Midbrain (tissue), 1 donor: Measurements from ENCODE around the gene KIF21B.
A peak's percentile ranks its signal among the peaks of the same experiment; 100 is the strongest.

Source experiments
- DNase-seq: peaks from one replicate; lab custom pipeline; 2025; lab: John Stamatoyannopoulos, UW

Gene KIF21B

DNA sequence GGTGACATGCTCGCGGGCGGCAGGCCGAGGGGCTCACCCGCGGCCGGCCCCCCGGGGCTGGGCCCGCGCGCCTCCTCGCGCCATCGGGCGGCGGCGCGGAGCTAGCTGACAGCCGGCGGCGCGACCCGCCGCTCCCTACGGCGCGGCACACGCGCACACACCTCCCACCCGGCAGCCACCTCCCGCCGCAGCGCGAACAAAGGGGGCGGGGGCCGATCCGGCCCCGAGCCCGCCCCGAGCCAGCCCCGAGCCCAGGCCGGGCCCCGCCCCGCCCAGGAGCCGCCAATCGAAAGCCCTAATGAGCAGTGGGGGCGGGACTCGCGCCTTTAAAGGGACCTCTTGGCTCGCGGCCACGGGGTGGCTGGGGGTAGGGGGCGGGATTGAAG is at the start of gene KIF21B:
TSS of gene KIF21B (minus strand) at position 198 of the 386 bp plus-strand sequence. CDS start 331 bp downstream, outside the sequence.
- peak; percentile 82 for DNase-seq

DNA sequence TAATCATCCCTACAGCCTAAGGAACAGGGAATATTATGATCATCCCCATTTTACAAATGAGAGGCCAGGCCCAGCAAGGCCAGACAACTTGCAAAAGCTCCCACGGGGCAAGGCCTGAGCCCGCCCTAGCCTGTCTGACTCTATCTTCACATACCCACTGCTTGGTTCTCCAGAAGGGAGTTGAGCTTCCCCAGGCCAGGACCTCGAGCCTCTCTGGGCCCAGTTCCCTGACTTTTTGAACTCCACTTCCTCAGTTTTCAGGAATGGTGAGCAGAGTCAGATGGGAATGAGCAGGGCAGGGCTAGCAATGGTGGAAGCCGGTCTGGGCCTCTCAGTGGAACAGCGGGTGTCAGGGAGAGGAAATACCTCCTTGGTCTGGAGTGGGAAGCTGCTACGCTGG is 49.4 kb upstream of the KIF21B start:
- no peak for DNase-seq

GRCh38 chr1:201072149-201072548 is 48.6 kb upstream of the KIF21B start:
- DNase-seq, result no peak

DNA sequence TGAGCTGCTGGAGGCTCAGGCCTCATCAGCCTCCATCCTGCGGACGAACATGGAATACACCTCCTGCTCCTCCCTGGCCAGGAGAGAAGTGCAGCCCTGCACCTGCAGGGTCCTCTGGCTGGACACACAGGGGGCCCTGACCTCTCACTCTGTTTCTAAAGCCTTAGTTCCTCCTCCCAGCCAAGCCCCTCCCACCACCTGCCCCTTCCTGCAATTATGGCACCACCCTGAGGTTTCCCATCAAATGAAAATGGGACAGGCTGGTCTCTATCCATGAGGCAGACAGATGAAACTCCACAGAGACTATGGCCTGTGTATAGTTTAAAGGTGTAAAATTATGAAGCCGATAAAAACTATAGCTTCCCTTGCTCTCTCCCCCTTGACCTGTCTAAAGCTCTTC is 46.1 kb upstream of the KIF21B start:
- DNase-seq, result no peak

DNA sequence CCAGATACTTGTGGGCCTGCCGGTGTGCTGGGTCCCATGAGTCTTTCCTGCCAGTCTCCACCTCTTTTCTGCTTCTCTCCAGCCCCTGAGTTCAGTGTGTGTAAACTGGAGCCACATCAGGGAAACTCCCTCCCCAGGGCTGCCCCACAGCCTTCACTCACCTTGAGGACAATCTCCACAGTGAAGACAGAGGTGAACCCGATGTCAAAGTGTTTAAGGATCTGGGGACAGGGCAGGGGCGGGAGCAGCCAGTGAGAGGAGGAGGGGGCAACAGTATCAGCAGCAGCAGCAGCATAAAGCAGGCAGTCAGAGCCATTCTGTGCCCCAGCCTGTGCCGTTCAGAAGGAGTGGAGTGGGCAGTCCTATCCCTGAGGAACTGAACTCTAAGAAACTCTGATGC is 45.5 kb upstream of the KIF21B start:
- DNase-seq, result no peak

GRCh38 chr1:201066986-201067385 is 43.5 kb upstream of the KIF21B start:
- DNase-seq, result no peak

DNA sequence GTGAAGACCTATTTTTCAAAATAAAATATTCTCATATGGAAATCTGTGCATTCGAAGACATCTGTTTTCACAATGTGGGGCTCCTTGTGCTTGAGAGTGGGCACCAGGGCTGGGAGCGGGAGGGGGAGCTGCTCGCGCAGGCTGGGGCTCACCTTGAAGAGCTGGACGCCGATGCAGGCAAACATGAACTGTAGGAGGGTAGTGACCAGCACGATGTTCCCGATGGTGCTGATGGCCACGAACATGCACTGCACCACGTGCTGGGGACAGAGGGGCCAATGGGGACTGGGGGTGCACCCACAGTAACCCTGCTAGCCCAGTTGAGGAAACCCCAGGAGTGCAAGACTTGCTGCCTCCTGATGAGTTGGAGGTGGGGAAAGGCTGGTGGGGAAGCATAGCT is 42.2 kb upstream of the KIF21B start:
- no peak for DNase-seq

- no peak for DNase-seq
Observed at GRCh38 chr1:201064806-201065205, 41.3 kb upstream of the KIF21B start.

- no peak for DNase-seq
Observed at GRCh38 chr1:201063145-201063544, 39.6 kb upstream of the KIF21B start.

- no peak for DNase-seq
Observed at GRCh38 chr1:201062511-201063091, 39.1 kb upstream of the KIF21B start.

DNA sequence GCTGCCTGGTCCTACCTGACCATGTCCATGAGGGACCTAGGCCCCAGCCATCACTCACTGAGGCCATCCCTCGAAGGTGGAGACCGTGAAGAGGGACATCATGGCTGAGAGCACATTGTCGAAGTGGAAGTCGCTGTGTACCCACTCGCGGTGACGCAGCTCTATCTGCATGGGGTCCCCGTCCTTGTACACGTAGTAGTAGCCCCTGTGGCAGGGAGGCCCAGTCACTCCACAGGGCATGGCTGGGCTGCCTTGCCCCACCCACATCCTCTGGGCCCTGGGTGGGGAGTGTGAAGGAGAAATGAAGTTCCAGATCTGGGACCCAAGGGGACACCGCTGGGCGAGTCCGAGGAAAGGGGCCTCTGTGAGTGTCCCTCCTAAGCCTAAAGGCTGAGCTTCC is 38.4 kb upstream of the KIF21B start:
- no peak for DNase-seq

- no peak for DNase-seq
Observed at GRCh38 chr1:201061049-201061448, 37.5 kb upstream of the KIF21B start.

GRCh38 chr1:201060586-201060985 is 37.1 kb upstream of the KIF21B start:
- DNase-seq, result no peak

DNA sequence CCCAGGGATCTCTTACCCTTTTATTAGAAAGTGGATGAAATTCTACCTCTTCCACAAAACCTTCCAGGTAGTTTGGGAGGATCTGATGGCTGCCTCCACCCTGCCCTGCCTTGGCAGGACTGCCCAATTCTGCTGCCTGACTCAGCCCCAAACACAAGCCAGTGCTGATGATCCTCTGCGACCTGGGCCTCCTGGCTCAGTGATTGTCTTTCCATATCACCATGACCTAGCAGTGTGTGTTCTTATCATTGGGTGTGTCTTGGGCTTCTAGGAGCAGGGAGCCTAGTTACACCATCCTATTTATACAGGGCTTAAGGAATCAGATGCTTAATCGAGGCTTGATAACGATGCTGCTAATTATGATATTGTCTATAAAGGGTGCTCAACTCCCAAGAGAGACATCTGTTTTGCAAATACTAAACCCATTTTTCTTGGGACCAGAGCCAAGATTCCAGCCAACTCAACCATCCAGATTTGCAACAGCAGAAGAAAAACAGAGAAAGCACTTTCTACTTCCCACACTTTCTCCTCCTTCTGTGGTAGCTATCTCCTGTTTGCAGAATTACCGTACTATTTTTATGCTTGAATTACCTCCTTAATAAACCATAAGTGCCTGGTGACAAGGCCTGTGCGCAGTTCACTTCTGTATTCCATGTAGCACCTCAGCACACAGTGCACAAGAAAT is 36.5 kb upstream of the KIF21B start:
- DNase-seq, result no peak

- DNase-seq, result no peak
Observed at GRCh38 chr1:201059401-201059800, 35.9 kb upstream of the KIF21B start.

DNA sequence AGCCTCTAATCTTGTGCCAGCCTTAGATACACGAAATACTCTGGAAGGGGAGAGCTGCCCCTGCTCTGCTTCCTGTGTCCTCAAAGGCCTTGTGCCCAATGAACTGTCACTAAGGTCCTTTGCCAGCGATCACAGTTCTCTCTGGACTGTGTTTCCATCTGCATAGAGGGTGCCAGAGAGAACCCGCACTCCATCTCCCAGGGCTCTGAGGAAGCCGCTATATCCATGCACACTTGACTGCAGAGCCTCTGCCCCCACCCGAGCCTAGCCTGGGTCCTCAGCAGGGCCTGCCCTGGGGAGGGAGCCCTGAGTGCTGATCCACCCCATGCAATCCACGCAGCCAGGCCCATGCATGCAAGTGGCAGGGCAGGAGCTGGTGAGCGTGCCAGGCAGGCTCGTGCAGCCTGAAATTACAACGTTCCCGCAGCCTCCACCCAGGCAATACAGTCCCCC is 30.6 kb upstream of the KIF21B start:
- DNase-seq, result no peak

DNA sequence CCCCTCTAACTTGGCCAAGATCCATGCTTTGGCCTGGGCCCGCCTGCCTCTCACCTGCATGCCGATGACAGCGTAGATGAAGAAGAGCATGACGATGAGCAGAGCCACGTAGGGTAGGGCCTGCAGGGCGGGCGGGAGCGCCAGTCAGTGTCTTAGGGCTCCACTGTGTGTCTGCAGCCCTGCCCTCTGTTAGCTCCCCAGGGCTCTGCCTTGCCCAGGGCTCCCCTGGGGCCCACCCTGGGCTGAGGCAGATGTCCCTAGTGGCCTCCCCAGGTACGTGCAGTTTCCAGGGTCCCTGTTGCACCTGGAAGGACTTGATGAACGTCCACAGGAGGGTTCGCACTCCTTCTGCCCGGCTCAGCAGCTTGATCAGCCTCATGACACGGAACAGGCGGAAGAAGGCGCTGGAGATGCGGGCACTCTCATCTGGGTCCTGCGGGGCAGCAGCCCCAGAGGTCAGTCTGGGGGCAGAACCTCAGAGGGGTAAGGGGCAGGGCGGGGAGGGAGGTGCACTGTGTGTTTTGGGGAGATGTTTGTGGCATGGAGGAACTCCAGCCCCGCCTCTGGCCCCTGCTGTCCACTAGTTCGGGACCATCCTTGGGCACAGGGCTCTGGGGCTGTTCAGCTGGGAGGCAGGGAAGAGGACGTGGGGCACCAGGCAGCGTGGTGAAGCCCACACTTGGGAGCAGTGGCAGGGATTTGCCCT is 29.8 kb upstream of the KIF21B start:
- DNase-seq, result no peak

DNA sequence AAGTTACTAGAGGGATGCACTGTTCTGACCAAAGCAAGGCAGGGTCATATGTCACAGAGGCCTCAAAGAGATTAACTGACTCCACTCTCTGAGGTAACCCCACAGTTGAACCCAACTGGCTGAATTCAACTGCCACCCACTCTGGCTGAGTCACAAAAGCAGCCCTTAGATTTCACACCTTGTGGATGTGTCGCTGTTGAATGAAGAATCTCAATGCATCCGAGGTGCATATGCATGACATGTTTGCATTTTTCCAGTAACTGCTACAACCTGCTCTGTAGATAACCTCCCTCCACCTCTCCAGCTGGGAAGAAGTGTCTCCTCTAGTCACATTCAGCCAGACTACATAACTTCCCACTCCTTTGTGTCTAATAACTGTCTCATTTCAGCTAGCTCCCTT is 27.9 kb upstream of the KIF21B start:
- no peak for DNase-seq

- DNase-seq, result no peak
Observed at GRCh38 chr1:201050515-201051277, 27.2 kb upstream of the KIF21B start.

- DNase-seq, result no peak
Observed at GRCh38 chr1:201049248-201049831, 25.8 kb upstream of the KIF21B start.

DNA sequence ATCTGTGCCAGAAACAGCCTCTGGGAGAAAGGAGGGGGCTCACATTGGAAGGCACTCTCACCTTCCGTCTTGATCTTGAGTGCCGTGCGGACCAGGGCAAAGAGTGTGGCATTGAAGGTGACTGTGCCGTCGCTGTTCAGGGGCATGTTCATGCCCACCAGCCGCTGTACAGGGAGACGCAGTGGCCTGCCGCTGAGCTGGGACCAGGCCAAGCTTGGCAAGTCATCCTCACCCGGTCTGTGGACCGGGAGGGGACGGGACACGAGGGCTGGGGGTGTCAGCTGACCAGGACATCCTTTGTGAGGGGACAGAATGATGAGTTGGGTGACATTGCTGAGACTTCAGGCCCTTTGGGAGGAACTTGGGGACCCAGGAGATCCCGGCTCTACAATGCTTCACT is 25.0 kb upstream of the KIF21B start:
- no peak for DNase-seq

GRCh38 chr1:201044119-201044518 is 20.6 kb upstream of the KIF21B start:
- no peak for DNase-seq
